Keratinocyte (primary cell): Measurements from ENCODE around the gene ETF1.

Experiments
- EZH2 ChIP-seq: IDR thresholded peaks from one replicate; pipeline ENCODE4 v1.6.1; 2012; ENCODE audit warnings: inconsistent platforms, mild to moderate bottlenecking, low read length, moderate library complexity
- TF ChIP-seq, protein P1 (sequence below), 3 experiments: IDR thresholded peaks in 1 of 3; conservative IDR thresholded peaks in 1 of 3; optimal IDR thresholded peaks in 1 of 3; 2 replicates in 2 of 3; 3 replicates in 1 of 3; pipeline versions ENCODE3 to v1.5.1; 2011; ENCODE audit warnings: low read length in 3 of 3, mild to moderate bottlenecking in 3 of 3, moderate library complexity in 2 of 3, control low read depth in 1 of 3, inconsistent platforms in 1 of 3; ENCODE audit not compliant: insufficient read depth in 2 of 3; ENCODE audit errors: extremely low read depth in 1 of 3

DNA sequence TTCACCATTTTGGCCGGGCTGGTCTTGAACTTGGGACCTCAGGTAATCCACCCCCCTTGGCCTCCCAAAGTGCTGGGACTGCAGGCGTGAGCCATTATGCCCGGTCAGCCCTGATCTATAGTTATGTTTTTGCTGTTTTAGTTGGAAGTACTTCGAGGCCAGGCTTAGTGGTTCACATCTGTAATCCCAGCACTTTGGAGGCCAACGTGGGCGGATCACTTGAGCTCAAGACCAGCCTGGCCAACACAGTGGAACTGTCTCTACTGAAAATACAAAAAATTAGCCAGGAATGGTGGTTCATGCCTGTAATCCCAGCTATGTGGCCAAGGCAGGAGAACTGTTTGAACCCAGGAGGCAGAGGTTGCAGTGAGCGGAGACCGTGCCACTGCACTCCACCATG is 30.2 kb upstream of the ETF1 start:
- TF ChIP-seq, protein P1, sequence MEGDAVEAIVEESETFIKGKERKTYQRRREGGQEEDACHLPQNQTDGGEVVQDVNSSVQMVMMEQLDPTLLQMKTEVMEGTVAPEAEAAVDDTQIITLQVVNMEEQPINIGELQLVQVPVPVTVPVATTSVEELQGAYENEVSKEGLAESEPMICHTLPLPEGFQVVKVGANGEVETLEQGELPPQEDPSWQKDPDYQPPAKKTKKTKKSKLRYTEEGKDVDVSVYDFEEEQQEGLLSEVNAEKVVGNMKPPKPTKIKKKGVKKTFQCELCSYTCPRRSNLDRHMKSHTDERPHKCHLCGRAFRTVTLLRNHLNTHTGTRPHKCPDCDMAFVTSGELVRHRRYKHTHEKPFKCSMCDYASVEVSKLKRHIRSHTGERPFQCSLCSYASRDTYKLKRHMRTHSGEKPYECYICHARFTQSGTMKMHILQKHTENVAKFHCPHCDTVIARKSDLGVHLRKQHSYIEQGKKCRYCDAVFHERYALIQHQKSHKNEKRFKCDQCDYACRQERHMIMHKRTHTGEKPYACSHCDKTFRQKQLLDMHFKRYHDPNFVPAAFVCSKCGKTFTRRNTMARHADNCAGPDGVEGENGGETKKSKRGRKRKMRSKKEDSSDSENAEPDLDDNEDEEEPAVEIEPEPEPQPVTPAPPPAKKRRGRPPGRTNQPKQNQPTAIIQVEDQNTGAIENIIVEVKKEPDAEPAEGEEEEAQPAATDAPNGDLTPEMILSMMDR (optimal IDR thresholded peaks at IDR 0.05 in 1 of 3, IDR thresholded peaks at IDR 0.05 in 1 of 3, conservative IDR thresholded peaks at IDR 0.05 in 1 of 3; ENCODE audit: extremely low read depth in 1 of 3, insufficient read depth in 2 of 3, low read length in 3 of 3), result no peak
- TF ChIP-seq EZH2, result no peak
